GM19025 (cell line): Measurements from ENCODE around the gene TM9SF1.

Source experiments
- ATAC-seq: cut with Tn5 transposase; IDR thresholded peaks from one replicate; pipeline ENCODE4 v1.9.1; 2021; ENCODE audit warnings: mild to moderate bottlenecking, low read depth, moderate library complexity; ENCODE audit not compliant: unreplicated experiment

Gene TM9SF1

GRCh38 chr14:24157331-24157730, 37.9 kb downstream of the TM9SF1 start:
- no peak for ATAC-seq

GRCh38 chr14:24156840-24157239, 38.4 kb downstream of the TM9SF1 start:
- ATAC-seq, result no peak

- no peak for ATAC-seq
These were observed 40.1 kb downstream of the TM9SF1 start for GRCh38 chr14:24155100-24155499.

GRCh38 chr14:24151404-24152080, 43.7 kb downstream of the TM9SF1 start:
- ATAC-seq, result no peak

- ATAC-seq, result no peak
These were observed 44.2 kb downstream of the TM9SF1 start for GRCh38 chr14:24150993-24151392.

GRCh38 chr14:24150567-24150966, 44.7 kb downstream of the TM9SF1 start:
- no peak for ATAC-seq

- no peak for ATAC-seq
These were observed 45.2 kb downstream of the TM9SF1 start for GRCh38 chr14:24150061-24150460.

GRCh38 chr14:24149302-24149969, 45.8 kb downstream of the TM9SF1 start:
- no peak for ATAC-seq

GRCh38 chr14:24147761-24148428, 47.3 kb downstream of the TM9SF1 start:
- ATAC-seq, result no peak

- ATAC-seq, result peak; percentile 77
These were observed 48.1 kb downstream of the TM9SF1 start, which contains the start of gene RNF31 for GRCh38 chr14:24146978-24147760. Gene RNF31, plus strand, starts transcription at chr14:24147498. Its CDS starts 201 bp downstream, at chr14:24147699.

GRCh38 chr14:24146453-24146977, 48.7 kb downstream of the TM9SF1 start, which contains the start of gene PSME2:
Gene PSME2, minus strand, starts transcription at chr14:24146610. Its CDS starts 29 bp downstream, at chr14:24146581.
- ATAC-seq, result peak; percentile 49

GRCh38 chr14:24145690-24146452, 49.4 kb downstream of the TM9SF1 start:
- ATAC-seq, result no peak

- no peak for ATAC-seq
These were observed 50.0 kb downstream of the TM9SF1 start for GRCh38 chr14:24145219-24145618.

- no peak for ATAC-seq
These were observed 50.8 kb downstream of the TM9SF1 start for GRCh38 chr14:24144451-24144850.

- ATAC-seq, result no peak
These were observed 51.7 kb downstream of the TM9SF1 start for GRCh38 chr14:24143511-24143910.

- ATAC-seq, result peak; percentile 90
These were observed 54.0 kb downstream of the TM9SF1 start, which contains the start of gene EMC9 for GRCh38 chr14:24141097-24141880. Gene EMC9, minus strand, starts transcription at chr14:24141591. Its CDS starts 287 bp downstream, at chr14:24141304.

GRCh38 chr14:24139272-24139934, 55.8 kb downstream of the TM9SF1 start:
- no peak for ATAC-seq
